Psoas muscle (tissue), 8 donors: Measurements from ENCODE around the gene DPY19L2. TPM values are rescaled to one million over a fixed set of nuclear protein-coding genes. Genes with fewer than 3 reads are reported as not detected.
"Not testable (repeated sequence)": the region's sequence is repeated elsewhere in the genome, so short reads cannot be mapped to it uniquely, and the experiment has no call there.

Experiments used
- ATAC-seq, 4 donors: fragments of 200-7000 bp; cut with Tn5 transposase; one replicate each; pipeline ENCODE4 v1.9.1; 2020; ENCODE audit warnings: moderate library complexity in 3 of 4, mild to moderate bottlenecking in 2 of 4
- DNase-seq, 2 donors: peaks; one replicate each; pipeline ENCODE4 v3.0.0-alpha.2; 2020
- H3K27ac ChIP-seq: fragments of 200-600 bp; one replicate; pipeline ENCODE4 v1.8.0; 2022
- H3K27me3 ChIP-seq, 3 donors: fragments of 200-600 bp in 1 of 3; one replicate each; pipeline versions ENCODE4 v1.6.1 to v1.8.0; 2013 to 2022; ENCODE audit warnings: low read length in 2 of 3, mild to moderate bottlenecking in 2 of 3, moderate library complexity in 1 of 3; ENCODE audit not compliant: insufficient read depth in 3 of 3
- H3K36me3 ChIP-seq, 2 donors: fragments of 200-600 bp in 1 of 2; one replicate each; pipeline versions ENCODE4 v1.6.1 to v1.8.0; 2013 to 2022; ENCODE audit warnings: low read depth in 1 of 2, mild to moderate bottlenecking in 1 of 2, moderate library complexity in 1 of 2; ENCODE audit not compliant: insufficient read depth in 1 of 2
- H3K4me1 ChIP-seq: fragments of 200-600 bp; one replicate; pipeline ENCODE4 v1.8.0; 2022
- H3K4me3 ChIP-seq: fragments of 200-600 bp; one replicate; pipeline ENCODE4 v1.8.0; 2022; ENCODE audit warnings: mild to moderate bottlenecking
- H3K9me3 ChIP-seq: fragments of 200-600 bp; one replicate; pipeline ENCODE4 v1.8.0; 2022
- WGBS, 3 donors: extraction: QIAGEN DNeasy Blood & Tissue Kit; methylation state at CpG; one replicate each; pipeline versions ENCODE4 v1.1.6 to v1.1.7; 2013; 5-methylcytosine and 5-hydroxymethylcytosine counted together
- intact Hi-C, 2 donors: fragments of 100-400 bp; cut with DNase I; formaldehyde crosslinking; loops; one replicate each; pipeline versions ENCODE4 v1.11.0 to v1.14.2; 2022
- polyA plus RNA-seq, 3 donors: library from polyadenylated mRNA; stranded (reverse); fragments of 200-250 nt; gene quantifications; one replicate each; pipeline ENCODE4 v1.2.3, GENCODE V29; 2013
- total RNA-seq, 4 donors: library from RNA; stranded (reverse); fragmentation: NEBNext Ultra II Directional in 2 of 4; extraction: Animal tissue kit (Norgen Biotek cat#: 25700) in 2 of 4; gene quantifications; one replicate each; pipeline versions ENCODE4 v1.2.1 to v1.2.4, GENCODE V29; 2021 to 2023
- donor health status: healthy with polysubstance abuse.
- donor health status: DM: no; HTN: no; CAD: no; lungs with moderate emphysema.
- donor health status: Bipolar disorder and iron deficiency.
- donor health status: healthy.
- donor health status: DM: yes; HTN: yes; CAD: no.
- donor health status: DM: no; HTN: no; CAD: no.
- donor health status: DM: no; HTN: no; CAD: no.
- donor health status: DM: yes; HTN: yes; CAD: no.

Gene DPY19L2
- total and polyA plus RNA-seq, 7 donors = 0.32 to 2.0 (median 0.52) TPM

DNA sequence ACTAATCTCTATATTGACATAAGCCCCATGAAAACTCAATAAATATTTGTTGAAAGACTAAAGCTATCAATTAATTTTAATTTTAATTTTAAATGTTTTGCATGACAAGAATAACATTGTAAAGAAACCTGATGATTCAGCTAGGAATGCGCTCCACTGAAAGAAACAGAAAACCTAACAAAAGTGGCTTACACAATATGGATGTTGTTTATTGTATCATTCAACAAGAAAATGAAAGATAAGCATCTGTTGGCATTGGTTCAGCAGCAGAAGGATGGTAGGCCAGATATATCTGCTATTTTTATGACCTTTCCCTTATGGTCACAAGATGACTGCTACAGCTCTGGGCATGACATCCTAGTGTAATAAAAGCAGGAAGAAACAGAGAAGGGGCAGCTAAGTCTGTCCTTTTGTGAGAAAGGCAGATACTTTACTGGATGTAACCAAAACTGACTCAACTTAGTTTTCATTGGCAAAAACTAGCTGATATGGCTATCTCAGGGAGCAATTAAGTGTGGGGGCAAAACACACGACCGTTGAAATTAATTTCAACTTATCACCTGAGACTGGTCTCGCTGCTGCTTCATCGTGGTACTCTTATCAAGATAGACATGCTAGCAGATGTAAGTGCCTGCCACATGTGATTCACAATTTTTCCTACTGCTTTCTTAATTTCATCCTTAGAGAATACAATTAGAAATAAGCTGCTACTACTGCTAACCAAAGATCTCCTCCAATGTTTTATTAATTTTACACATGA, 24.7 kb downstream of the DPY19L2 start:
- intact Hi-C loops, H3K4me1 ChIP-seq, H3K27me3 ChIP-seq, H3K36me3 ChIP-seq, ATAC-seq, DNase-seq, H3K4me3 ChIP-seq, H3K27ac ChIP-seq, H3K9me3 ChIP-seq: not testable (repeated sequence)
- WGBS, 3 donors = 68 to 87% (median 79%) methylated on average over 5 of the region's 5 CpGs

DNA sequence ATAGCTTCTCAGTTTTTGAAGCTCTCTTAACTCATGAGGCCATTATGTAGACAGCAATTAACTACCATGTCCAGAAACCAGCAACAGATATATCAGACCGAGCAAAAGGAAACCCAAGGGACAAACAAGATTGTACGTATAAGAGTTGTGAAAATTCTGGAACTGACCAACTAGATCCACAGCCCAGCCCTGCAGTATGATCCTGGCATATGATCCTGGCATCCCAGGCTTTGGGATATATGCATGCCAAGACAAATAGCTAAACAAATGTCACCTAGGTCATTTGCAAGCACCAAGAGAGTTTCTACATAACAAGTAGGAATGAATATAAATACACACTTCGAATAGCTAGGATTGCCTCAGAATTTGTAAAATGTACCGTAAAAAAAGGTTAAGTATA, 44.0 kb downstream of the DPY19L2 start:
- ATAC-seq, H3K27me3 ChIP-seq, H3K36me3 ChIP-seq, H3K4me1 ChIP-seq, intact Hi-C loops, H3K9me3 ChIP-seq, H3K27ac ChIP-seq, DNase-seq, H3K4me3 ChIP-seq: not testable (repeated sequence)
- 43 to 64% (median 62%) methylated on average over 4 of the region's 4 CpGs for WGBS, 3 donors

DNA sequence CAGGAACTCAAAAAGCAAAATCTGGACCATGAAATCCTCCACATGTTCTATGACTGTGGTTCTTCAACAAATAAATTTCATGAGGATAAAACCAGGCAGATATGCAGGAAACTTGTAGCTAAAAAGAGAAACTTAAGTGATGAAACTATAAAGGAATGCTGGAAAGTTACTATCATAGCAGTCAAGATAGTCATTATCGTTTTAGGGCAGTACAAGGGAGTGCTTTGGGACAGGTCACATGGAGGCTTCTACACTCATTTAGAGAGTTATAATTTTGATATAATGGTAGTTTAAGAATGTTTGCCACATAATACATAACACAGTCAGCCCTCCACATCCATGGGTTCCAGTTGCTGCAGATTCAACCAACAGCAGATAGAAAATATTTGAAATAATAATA, 52.7 kb downstream of the DPY19L2 start:
- WGBS, 3 donors = 29 to 91% (median 55%) methylated on average over 1 of the region's 1 CpG

DNA sequence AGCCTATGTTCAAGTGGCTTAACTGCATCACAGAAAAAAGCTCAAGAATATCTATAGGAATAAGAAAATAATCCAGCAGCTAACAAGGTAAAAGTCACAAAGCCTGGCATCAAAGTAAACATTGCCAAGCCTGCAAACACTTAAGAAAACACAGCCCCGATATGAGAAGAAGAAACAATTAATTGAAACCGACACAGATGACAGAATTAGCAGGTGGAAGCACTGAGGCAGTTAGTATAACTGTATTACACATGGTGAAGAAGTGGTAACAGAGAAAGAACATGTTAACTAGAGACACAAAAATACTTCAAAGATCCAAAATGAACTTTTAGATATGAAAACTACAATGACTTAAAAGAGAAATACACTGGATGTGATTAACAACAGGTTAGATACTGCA, 57.0 kb downstream of the DPY19L2 start:
- intact Hi-C loops, H3K27me3 ChIP-seq, H3K9me3 ChIP-seq, H3K27ac ChIP-seq, H3K4me3 ChIP-seq, H3K4me1 ChIP-seq, ATAC-seq, H3K36me3 ChIP-seq, DNase-seq: not testable (repeated sequence)
- 72 to 89% (median 77%) methylated on average over 1 to 2 of the region's 2 CpGs for WGBS, 3 donors

More for the DNA sequence above, 52.7 kb downstream of the DPY19L2 start:
- DNase-seq, H3K4me3 ChIP-seq, H3K4me1 ChIP-seq, H3K9me3 ChIP-seq, ATAC-seq, H3K27me3 ChIP-seq, intact Hi-C loops, H3K27ac ChIP-seq, H3K36me3 ChIP-seq: not testable (repeated sequence)

DNA sequence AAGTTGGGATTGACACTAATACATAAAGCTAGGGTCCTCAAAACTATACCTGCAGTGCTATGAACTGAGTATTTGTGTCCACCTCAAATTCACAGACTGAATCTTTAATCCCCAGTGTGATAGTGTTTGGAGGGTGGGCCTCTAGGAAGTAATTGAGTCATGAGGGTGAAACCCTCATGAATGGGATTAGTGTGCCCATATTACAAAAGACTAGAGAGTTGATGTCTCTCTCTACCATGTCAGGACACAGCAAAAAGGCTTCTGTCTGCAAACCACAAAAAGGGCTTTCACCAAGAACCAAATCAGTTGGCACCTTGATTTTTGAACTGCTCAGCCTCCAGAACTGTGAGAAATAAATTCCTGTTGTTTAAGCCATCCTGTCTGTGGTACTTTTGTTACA, 59.0 kb downstream of the DPY19L2 start:
- H3K4me1 ChIP-seq, H3K36me3 ChIP-seq, H3K27ac ChIP-seq, ATAC-seq, H3K9me3 ChIP-seq, H3K27me3 ChIP-seq, DNase-seq, intact Hi-C loops, H3K4me3 ChIP-seq: not testable (repeated sequence)

DNA sequence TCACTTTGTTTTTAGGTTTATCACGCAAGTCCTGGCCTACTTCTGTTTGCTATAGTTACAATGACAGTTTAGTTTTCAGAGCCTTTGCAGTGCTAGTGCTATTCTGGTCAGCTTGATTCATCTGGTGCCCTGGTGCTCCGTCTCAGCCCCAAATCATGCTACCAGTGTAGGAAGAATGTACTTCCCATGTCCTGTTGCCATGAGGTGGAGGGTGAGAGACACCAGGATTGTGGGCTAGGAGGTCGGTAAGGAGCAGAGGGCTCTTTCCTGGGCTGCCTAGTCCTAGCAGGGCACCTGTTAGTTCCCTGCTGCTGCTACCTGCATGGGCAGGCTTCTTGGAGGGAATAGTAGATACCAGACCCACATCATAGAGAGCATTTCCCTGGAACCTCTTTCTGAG, 63.3 kb downstream of the DPY19L2 start:
- ATAC-seq, H3K36me3 ChIP-seq, H3K4me1 ChIP-seq, intact Hi-C loops, H3K27ac ChIP-seq, DNase-seq, H3K4me3 ChIP-seq, H3K27me3 ChIP-seq, H3K9me3 ChIP-seq: not testable (repeated sequence)
- WGBS, 3 donors = 87 to 98% (median 95%) methylated on average over 3 of the region's 3 CpGs

DNA sequence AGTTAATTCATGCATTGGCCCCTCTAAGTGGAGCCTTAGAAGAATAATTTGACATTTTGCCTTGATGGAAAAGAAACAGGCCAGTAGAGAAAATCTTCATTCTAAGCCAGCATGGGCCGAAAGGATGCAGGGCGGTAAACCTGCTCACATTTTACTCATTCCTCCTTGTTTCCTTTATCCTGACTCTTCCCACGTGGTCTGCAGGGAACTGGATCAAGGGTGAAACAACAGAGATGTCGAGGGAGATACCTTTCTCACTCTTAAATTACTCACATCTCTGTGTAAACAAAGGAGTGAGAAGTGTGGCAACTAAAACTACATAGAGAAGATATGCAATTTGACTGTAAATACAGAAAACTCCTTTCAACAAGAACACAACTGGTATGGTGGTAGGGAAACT, 73.5 kb downstream of the DPY19L2 start:
- H3K9me3 ChIP-seq, H3K4me3 ChIP-seq, intact Hi-C loops, ATAC-seq, H3K36me3 ChIP-seq, H3K27me3 ChIP-seq, H3K4me1 ChIP-seq, DNase-seq, H3K27ac ChIP-seq: not testable (repeated sequence)
- 46 to 53% (median 49%) methylated on average over 4 of the region's 4 CpGs for WGBS, 3 donors

DNA sequence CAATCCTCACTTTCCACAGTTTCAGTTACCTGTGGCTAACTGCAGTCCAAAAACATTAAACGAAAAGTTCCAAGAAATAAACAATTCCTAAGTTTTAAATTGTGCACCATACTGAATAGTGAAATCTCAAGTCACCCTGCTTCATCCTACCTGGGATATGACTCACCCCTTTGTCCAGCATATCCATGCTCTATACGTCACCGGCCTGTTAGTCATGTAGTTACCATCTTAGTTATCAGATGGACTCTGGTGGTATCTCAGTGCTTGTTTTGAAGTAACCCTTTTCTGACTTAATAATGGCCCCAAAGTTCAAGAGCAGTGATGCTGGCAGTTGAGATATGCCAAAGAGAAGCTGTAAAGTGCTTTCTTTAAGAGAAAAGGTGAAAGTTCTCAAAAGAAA, 83.9 kb downstream of the DPY19L2 start:
- H3K27me3 ChIP-seq, H3K4me3 ChIP-seq, H3K4me1 ChIP-seq, ATAC-seq, intact Hi-C loops, H3K9me3 ChIP-seq, H3K36me3 ChIP-seq, DNase-seq, H3K27ac ChIP-seq: not testable (repeated sequence)
- 95 to 96% (median 95%) methylated on average over 3 of the region's 3 CpGs for WGBS, 3 donors

DNA sequence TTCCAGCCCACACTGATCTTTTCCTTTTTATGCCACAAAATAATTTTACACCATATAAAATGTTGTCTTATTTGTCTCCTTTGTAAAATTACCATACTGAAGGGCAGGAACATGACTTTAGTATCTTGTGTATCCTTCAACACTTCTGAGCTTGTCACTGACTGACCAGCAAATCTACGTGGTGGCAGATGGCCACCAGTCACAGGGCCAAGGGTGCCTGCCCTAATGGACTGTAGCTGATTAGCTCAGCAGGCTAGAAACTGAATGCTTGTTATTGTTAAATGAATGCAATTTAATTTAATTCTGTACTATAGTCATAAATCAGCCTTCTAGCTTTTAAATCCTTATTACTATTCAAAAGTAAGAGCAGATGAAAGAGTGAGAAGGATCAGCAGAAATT, 85.0 kb downstream of the DPY19L2 start:
- H3K27me3 ChIP-seq, H3K4me3 ChIP-seq, H3K9me3 ChIP-seq, H3K27ac ChIP-seq, DNase-seq, intact Hi-C loops, ATAC-seq, H3K4me1 ChIP-seq, H3K36me3 ChIP-seq: not testable (repeated sequence)
- 54 to 83% (median 70%) methylated on average over 1 of the region's 1 CpG for WGBS, 3 donors

DNA sequence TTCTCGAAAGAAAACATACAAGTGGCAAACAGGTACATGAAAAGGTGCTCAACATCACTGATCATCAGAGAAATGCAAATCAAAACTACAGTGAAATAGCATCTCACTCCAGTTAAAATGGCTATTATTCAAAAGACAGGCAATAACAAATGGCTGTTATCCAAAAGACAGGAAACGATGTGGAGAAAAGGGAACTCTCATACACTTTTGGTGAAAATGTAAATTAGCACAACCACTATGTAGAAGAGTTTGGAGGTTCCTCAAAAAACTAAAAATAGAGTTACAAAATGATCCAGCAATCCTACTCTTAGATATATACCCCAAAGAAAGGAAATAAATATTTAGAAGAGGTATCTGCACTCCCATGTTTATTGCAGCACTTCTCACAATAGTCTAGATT, 90.7 kb downstream of the DPY19L2 start:
- H3K27ac ChIP-seq, H3K4me3 ChIP-seq, H3K27me3 ChIP-seq, H3K36me3 ChIP-seq, H3K4me1 ChIP-seq, H3K9me3 ChIP-seq, DNase-seq, intact Hi-C loops, ATAC-seq: not testable (repeated sequence)
- WGBS, 3 donors = 71 to 76% (median 73%) methylated on average over 2 of the region's 2 CpGs

DNA sequence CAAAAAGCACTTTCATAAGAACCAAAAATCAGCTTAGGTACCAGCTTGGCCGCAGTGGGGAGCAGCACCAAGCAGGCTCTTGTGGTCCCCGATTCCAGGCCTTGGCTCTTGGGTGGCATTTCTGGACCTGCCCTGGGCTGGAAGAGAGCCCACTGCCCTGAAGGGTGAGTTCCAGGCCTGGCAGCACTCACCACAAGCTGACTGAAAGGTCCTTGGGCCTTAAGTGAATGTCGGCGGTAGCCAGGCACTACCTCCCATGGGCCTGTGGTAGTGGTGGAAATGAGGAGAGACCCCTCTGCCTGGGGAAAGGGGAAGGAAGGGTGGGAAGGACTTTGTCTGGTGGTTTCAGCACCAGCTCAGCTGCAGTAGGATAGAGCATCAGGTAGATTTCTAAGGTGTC, 96.3 kb downstream of the DPY19L2 start:
- H3K9me3 ChIP-seq, H3K36me3 ChIP-seq, H3K4me3 ChIP-seq, intact Hi-C loops, DNase-seq, H3K27me3 ChIP-seq, H3K27ac ChIP-seq, H3K4me1 ChIP-seq, ATAC-seq: not testable (repeated sequence)
- 92 to 98% (median 96%) methylated on average over 4 of the region's 4 CpGs for WGBS, 3 donors

DNA sequence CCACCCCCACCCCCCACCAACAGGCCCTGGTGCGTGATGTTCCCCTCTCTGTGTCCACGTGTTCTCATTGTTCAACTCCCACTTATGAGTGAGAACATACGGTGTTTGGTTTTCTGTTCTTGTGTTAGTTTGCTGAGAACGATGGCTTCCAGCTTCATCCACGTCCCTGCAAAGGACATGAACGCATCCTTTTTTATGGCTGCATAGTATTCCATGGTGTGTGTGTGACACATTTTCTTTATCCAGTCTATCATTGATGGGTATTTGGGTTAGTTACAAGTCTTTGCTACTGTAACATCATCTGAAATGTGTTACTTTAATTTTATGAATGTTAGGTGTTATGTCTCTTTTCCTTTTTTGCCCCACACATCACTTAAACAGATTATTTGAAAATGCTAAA, 109.8 kb downstream of the DPY19L2 start:
- ATAC-seq, DNase-seq, H3K27me3 ChIP-seq, H3K4me3 ChIP-seq, H3K4me1 ChIP-seq, H3K27ac ChIP-seq, H3K9me3 ChIP-seq, H3K36me3 ChIP-seq, intact Hi-C loops: not testable (repeated sequence)
- 85 to 97% (median 86%) methylated on average over 6 of the region's 6 CpGs for WGBS, 3 donors
